ENCODE results near the gene FUT1. TPM values are rescaled to one million over a fixed set of nuclear protein-coding genes. Genes with fewer than 3 reads are reported as not detected.

FUT1 gene
- total and polyA plus RNA-seq, 10 of the 15 experiments (the other 5 are each of a cell fraction or from before 2014, with no cell fraction given) = 0.01 TPM; not detected in 9

DNA sequence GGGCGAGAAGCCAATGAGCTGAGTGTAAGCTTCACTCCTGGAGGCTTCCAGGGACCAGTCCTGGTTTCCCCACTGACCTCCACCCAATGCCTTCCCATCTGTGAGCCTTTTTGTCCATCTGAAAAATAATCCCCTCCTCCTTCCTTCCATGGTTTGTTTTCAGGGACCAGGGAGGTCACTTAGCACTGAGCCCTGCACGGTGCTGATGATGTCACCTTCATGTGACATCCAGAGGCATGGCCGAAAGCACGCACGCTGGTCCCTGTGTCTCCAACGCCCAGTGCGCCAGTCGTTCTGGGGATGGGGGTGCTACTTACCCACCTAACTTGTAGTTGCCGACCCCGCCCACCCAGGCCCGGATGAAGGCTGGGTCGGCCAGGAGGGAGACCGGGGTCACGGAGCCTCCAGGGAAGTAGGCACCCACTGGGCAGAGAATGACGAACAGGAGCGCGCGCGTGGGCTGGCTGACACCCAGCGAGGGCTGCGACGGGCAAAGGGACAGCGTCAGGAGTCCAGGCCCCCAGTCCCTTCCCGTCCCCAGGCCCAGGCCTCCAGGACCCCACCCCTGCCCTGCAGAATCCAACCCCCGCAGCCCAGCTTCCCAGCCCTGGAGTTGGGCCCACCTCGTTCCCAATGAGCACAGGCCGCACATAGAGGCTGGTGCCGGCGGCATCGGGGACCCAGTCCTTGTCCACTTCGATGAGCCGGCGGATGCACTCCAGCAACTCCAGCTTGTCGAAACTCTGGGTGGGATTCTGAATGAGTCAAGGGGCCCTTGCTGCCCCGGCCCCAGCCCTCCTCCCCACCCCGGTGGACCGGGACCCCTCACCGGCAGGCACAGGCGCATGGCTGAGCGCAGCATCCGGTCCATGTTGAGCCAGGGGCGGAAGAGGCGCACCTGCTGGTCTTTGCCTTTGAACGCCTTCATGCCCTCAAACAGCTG lies 47.2 kb upstream of the FUT1 start:
- BruUV-seq (replicated peaks) = no TSS peak
- WGBS (ENCODE audit: insufficient coverage, insufficient replicate concordance, low lambda C conversion rate, missing lambda C conversion rate) = 96% methylated on average over 40 of the region's 44 CpGs
- H3K9ac ChIP-seq (ENCODE audit: control insufficient read depth, insufficient read depth, low read length) = no peak overlapping the region
- no peak overlapping the region; the same call in 1 of the 2 replicates for H3K27ac ChIP-seq (ENCODE audit: control insufficient read depth, insufficient read depth)
- no peaks in the 10 kb centered on the region for H3K9me3 ChIP-seq (replicated peaks; ENCODE audit: control insufficient read depth, insufficient read depth, low read length)
- RAD21 ChIA-PET (ENCODE audit: unreplicated experiment) = no interaction called here
- peaks cover 6% of the 10 kb centered on the region for H3K4me1 ChIP-seq (ENCODE audit: control insufficient read depth, insufficient read depth, low read length)
- intact Hi-C loops (cut with micrococcal nuclease; ENCODE audit: unreplicated experiment) (no loop called here), in situ Hi-C loops (cut with MboI) (loop anchor here (5.0 kb wide), 2 partner anchors 38 to 173 kb away; partner anchors contain the start of gene HSD17B14)
- H3K4me2 ChIP-seq (ENCODE audit: control insufficient read depth, insufficient read depth) = no peak overlapping the region
- no peaks in the 10 kb centered on the region for H4K20me1 ChIP-seq (ENCODE audit: control insufficient read depth, insufficient read depth)
- FAIRE-seq (no peak), ATAC-seq (no peak), DNase-seq (ENCODE audit: low read depth, low spot score) (no peak)
- POLR2A ChIA-PET = interaction anchor here (0.6 to 1.2 kb wide), 3 partner anchors 10 to 70 kb away, joined by 3 to 5 read pairs (median 4); no protein-coding TSS in a partner anchor
- CTCF ChIA-PET = interaction anchor here (0.6 to 26.1 kb wide), 3 partner anchors 12 to 44 kb away, joined by 3 to 520 read pairs (median 3); partner anchors contain the start of gene HSD17B14
- no peaks in the 10 kb centered on the region for H3K27me3 ChIP-seq (replicated peaks in 1 of 2; ENCODE audit: control insufficient read depth in 2 of 2, insufficient read depth in 2 of 2, low read length in 1 of 2)
- H3K4me3 ChIP-seq = no peak overlapping the region
- SMC1A ChIA-PET (ENCODE audit: uncharacterized antibody, unreplicated experiment) = no interaction called here
- H2AFZ ChIP-seq (ENCODE audit: control insufficient read depth, low read depth, low read length) = no peak overlapping the region
- no peaks in the 10 kb centered on the region for H3K79me2 ChIP-seq (ENCODE audit: control insufficient read depth, insufficient read depth, low read length)
- no peaks in the 10 kb centered on the region; a peak in 1 of 4 replicates for H3K36me3 ChIP-seq (ENCODE audit: control insufficient read depth in 2 of 2, insufficient read depth in 2 of 2, low read length in 1 of 2)
- TF ChIP-seq POLR2AphosphoS5 (IDR thresholded peaks at IDR 0.05; ENCODE audit: low read length) (no peak), ZBED1 (IDR thresholded peaks at IDR 0.05; ENCODE audit: borderline replicate concordance) (no peak), NFYB (IDR thresholded peaks at IDR 0.05; ENCODE audit: insufficient read depth, low read depth, low read length) (no peak), TCF12 (IDR thresholded peaks at IDR 0.05; ENCODE audit: low read depth, low read length) (no peak), GABPA (IDR thresholded peaks at IDR 0.05; ENCODE audit: low read depth) (no peak), ZNF687 (IDR thresholded peaks at IDR 0.05) (no peak), ZBTB11 (CRISPR knock-in tag; IDR thresholded peaks at IDR 0.05) (no peak), POLR2AphosphoS2 (IDR thresholded peaks at IDR 0.05; ENCODE audit: low read depth, low read length) (no peak), FOXK2 (IDR thresholded peaks at IDR 0.05) (no peak), IKZF2 (IDR thresholded peaks at IDR 0.05) (no peak), STAT3 (IDR thresholded peaks at IDR 0.05; ENCODE audit: low read depth, low read length) (no peak), LARP7 (IDR thresholded peaks at IDR 0.05) (no peak)
- TF ChIP-seq, protein P1, sequence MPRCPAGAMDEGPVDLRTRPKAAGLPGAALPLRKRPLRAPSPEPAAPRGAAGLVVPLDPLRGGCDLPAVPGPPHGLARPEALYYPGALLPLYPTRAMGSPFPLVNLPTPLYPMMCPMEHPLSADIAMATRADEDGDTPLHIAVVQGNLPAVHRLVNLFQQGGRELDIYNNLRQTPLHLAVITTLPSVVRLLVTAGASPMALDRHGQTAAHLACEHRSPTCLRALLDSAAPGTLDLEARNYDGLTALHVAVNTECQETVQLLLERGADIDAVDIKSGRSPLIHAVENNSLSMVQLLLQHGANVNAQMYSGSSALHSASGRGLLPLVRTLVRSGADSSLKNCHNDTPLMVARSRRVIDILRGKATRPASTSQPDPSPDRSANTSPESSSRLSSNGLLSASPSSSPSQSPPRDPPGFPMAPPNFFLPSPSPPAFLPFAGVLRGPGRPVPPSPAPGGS (IDR thresholded peaks at IDR 0.05; ENCODE audit: borderline replicate concordance, insufficient read depth, low read depth, low read length, poor library complexity, severe bottlenecking) = no peak
- TF ChIP-seq, protein P2, sequence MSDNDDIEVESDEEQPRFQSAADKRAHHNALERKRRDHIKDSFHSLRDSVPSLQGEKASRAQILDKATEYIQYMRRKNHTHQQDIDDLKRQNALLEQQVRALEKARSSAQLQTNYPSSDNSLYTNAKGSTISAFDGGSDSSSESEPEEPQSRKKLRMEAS (IDR thresholded peaks at IDR 0.05; ENCODE audit: low read depth, low read length) = no peak

All from GM12878 (cell line).